CD4-positive, alpha-beta T cell treated with Interleukin-6 at 100 ng/mL for 8 hours (primary cell): ENCODE measurements around the gene ATP13A4.
"Not testable (repeated sequence)": the region's sequence is repeated elsewhere in the genome, so short reads cannot be mapped to it uniquely, and the experiment has no call there.

ENCODE experiments used
- DNase-seq: peaks from one replicate; pipeline ENCODE4 v3.0.0-alpha.2; 2020; ENCODE audit warnings: mixed read lengths, low spot score

The ATP13A4 gene

DNA sequence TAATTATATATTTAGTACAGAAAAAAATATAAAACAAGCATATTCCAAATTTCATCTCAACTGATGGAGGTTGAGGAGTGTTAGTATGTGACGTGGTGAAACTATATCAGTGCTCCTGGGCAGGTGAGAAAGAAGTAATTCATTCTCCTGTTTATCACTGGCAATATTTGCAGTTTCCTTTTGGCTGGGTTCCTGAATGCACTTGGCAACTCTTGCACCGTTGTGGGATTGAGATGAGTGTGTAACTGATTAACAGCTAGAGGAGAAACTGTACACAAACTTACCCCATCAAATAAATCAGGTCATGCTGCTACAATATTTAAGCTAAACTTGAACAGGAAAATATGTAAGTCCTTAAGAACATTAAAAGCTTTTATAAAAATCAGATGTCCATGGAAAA is 2.1 kb upstream of the ATP13A4 start:
- no peak for DNase-seq

DNA sequence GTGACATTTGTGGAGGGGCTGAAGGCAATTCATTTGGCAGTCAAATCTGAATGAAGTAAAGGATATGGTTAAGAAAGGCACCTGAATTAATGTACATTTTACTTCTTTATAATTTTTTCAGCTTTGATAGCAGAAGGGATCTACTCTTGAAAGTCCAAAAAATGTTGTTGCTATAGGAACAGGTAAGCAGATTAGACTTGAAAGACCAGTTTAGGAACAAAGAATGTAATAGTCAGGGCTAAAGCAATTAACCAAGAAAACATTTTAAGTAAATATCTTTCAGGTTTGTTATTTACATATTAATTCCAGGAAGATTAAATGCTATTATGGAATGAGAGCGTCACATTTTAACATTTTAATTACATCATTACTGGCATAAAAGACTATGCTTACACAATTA is 1.1 kb downstream of the ATP13A4 start:
- no peak for DNase-seq

GRCh38 chr3:193552923-193553322 is 1.8 kb downstream of the ATP13A4 start:
- no peak for DNase-seq

GRCh38 chr3:193548406-193548805 is 6.3 kb downstream of the ATP13A4 start:
- no peak for DNase-seq

- DNase-seq, result no peak
Measured at GRCh38 chr3:193546129-193546528, 8.6 kb downstream of the ATP13A4 start.

- no peak for DNase-seq
Measured at GRCh38 chr3:193545304-193545703, 9.4 kb downstream of the ATP13A4 start.

GRCh38 chr3:193544289-193544688 is 10.4 kb downstream of the ATP13A4 start:
- no peak for DNase-seq

- DNase-seq, result no peak
Measured at GRCh38 chr3:193530231-193531165, 24.2 kb downstream of the ATP13A4 start.

- DNase-seq, result not testable (repeated sequence)
Measured at GRCh38 chr3:193526085-193526484, 28.6 kb downstream of the ATP13A4 start.

- DNase-seq, result no peak
Measured at GRCh38 chr3:193522473-193522872, 32.2 kb downstream of the ATP13A4 start.

GRCh38 chr3:193520738-193521137 is 34.0 kb downstream of the ATP13A4 start:
- DNase-seq, result no peak

- DNase-seq, result no peak
Measured at GRCh38 chr3:193515966-193516365, 38.7 kb downstream of the ATP13A4 start.

DNA sequence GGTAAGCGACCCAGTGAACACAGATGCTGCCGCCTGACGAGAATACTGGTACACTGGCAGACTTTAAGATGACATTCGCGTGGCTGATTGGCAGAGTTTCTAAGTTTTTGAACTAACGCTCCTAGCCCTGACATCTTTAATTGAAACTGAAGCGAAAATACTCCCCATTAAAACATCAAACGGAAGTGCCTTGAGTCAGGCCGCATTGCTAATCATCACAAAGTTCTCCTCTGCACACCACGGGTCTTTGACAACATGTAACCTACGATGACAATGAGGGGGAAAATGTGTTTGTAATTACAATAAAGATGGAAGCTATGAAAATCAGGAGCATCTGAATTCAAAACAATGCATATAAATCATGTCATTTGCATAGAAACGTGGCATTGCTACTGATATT is 44.5 kb downstream of the ATP13A4 start:
- no peak for DNase-seq

DNA sequence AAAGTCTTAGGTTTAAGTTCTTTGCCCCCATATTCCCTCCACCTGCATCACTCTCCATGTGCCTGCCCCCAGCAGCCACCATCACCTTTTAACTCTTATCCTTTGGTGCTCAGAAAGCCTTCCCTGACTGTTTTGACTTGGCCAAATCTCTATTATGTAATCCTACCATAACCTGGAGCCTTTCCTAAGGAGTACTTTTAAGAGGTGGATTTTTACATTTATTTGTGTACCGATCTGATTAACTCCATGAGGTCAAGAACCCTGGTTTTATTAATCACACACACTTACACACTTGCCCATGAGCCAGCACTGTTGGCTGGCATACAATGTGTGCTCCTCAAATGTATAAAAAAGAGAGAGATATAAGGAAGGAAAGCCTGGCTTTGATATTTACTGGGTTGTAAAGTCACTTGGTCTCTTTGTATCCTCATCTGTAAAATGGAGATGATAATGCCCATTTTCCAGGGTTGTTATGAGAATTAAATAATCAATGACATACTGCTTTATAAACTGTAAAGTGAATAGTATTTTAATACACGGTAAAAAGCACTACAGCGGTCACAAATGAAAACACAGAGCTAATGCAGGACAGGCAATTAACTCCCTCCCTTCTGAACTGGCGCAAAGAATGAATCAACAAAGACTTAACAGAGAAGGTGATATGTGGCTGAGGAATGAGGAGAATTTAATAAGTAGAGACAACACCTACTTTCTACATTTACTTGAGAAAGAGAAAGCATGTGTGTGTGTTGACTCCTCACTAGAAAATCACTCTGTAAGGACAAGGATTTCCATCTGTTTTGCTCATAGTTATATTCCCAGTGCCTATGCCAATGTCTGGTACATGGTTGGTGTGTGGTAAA is 45.4 kb downstream of the ATP13A4 start:
- no peak for DNase-seq

DNA sequence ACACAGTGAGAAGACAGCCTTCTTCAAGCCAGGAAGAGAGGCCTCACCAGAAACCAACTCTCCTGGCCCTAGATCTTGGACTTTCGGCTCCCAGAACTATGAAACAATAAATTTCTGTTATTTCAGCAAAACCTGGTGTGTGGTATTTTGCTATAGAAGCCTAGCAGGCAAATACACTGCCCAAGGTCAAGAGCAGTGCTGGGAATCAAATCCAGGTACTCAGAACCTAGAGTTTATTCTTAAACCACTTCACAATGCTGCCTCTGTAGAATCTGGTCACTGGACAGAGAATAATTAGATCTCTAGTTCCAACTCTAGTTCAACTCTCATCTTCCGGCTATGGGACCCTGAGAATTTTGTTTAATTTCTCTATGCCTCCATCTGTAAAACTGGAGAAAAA is 46.6 kb downstream of the ATP13A4 start:
- no peak for DNase-seq

GRCh38 chr3:193507566-193507965 is 47.1 kb downstream of the ATP13A4 start:
- no peak for DNase-seq

- no peak for DNase-seq
Measured at GRCh38 chr3:193506921-193507320, 47.8 kb downstream of the ATP13A4 start.

DNA sequence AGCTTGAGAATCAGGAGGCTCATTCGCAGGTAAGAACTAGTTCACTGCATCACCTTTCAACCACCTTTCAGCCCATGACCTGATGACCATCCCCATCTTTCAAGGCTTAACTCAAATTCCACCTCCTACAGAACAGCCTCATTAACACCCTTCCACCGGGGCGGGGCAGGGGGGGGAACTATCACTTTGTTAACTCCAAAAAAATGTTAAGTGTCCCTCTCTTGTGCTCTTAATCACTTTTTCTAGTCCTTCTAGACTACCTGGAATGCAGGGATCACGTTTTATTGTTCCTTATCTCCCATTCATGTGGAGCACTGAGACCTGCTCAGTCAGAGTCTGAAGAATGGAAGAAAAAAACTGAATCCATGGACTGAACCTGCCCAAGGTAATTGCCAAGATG is 51.8 kb downstream of the ATP13A4 start:
- DNase-seq, result no peak

DNA sequence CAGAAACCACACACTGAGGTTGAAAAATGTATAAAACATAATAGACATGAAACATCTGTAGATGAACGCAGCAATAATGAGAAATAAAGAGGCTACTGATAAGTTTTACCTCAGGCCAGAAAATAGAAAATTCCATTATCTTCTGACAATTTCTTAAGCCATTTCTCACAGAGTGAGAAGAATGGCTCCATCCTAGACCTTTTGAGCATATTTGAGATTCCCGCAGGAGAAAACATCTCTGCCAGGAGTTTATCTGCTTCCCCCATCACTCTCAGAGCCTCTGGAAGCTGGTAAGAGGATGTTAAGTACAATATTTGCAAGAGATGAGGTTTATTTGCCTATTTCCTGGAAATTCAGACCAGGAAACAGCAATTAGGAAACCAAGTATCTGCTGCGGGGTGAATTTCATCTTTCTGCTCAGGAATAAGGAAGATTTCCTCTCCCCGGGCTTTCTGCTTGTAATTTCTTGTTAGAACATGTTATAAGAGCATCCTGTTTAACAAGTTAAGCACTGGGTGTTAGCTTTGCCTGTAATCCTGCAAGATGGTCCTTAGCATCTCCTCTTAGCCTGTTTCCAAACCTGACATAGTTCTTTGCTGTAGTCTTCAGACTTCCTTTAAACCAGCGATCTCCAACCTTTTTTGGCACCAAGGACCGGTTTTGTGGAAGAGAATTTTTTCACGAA is 54.8 kb downstream of the ATP13A4 start:
- DNase-seq, result no peak

- no peak for DNase-seq
Measured at GRCh38 chr3:193499136-193499770, 55.4 kb downstream of the ATP13A4 start.

DNA sequence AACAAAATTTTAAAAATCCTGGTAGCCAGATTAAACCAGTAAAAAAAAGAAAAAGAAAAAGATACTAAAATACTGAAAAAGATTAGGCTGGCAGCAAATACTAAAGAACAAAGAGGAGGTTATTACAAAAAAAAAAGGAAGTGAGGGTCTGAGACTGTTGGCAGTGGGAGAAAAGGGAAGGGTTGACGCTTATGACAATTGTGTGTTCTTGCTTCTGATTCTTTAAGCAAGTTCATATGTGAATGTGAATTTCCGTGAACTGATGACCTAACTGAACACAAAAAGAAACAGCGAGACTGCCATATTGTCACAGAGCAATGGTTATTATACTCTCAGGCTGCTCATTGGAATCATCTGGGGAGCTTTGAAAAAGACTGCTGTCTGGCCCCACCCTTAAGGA is 56.5 kb downstream of the ATP13A4 start:
- no peak for DNase-seq

DNA sequence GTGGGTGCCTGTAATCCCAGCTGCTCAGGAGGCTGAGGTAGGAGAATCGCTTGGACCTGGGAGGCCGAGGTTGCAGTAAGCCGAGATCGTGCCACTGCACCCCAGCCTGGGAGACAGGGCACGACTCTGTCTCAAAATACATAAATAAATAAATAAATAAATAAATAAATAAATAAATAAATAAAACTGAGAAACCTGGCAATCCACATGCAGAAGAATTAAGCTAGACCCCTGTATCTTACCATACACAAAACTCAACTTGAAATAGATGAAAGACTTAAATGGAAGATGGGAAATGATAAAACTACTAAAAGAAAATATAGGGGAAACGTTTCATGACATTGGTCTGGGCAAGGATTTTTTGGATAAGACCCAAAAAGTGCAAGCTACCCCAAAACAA is 58.0 kb downstream of the ATP13A4 start:
- no peak for DNase-seq
